ENCODE results near the gene PCP4.
A peak's percentile ranks its signal among the peaks of the same experiment; 100 is the strongest.

PCP4 gene
- total RNA-seq = 0 reads per million in 2 donors

DNA sequence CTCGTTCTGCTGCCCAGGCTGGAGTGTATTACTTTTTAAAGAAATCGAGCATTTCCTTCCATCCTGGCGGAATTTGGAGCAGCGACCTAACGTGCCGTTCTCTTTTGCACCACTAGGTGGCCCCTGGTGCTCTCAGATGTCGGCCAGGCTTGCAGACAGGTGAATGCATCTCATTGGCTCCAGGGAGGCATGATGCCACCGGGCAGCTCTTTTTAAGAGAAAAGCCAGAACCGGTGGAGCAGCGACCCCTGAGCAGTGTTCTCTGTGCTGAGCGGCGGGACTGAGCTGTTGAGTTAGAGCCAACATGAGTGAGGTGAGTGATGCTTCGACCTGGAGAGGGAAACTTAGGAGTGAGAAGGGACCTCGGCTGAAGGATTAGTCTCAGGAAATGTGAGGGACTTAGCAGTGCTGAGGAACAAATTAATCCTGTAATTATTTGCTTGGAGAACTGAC, at the start of gene PCP4:
TSS of gene PCP4 (plus strand) at position 241 of the 453 bp plus-strand sequence. CDS start at position 305, 64 bp downstream.
- peak in 1 of 5 experiments; percentile 36 for DNase-seq

DNA sequence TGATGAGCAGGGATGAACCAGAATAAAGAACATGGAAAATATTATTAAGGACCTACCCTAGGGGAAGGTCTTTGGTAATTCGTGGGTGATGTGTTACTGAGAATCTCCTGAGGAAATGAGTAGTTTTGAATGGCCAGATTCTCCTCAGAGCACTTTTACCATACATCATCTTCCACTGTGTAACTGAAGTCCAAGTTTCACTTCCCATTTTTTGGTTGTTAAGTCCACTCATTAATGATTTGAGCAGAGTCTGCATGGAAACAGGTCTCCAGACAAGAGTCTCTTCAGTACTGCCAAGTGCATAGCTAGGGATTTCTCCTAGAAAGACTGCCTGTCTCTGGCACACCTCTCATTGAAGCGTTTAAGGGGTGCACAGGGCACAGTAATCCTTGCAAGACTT, 48.7 kb upstream of the PCP4 start:
- DNase-seq = no peak

DNA sequence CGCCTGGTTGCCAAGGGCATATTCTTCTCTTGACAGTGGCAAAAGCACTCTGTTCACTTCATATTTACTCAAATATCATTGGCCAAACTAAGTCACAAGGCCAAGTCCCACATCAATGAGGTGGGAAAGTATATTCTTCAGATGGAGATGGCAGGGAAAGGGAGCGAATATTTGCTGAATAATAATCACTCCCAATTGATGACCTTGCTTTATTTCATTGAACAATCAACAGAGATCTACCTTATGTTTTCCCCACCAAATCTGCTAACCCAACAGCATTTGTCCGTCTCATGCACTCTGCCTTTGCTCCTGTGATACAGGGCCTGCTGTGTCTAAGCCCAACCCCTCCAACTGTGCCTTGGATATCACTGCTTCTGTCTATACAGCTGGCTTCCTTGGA, 45.2 kb upstream of the PCP4 start:
- DNase-seq = no peak

DNA sequence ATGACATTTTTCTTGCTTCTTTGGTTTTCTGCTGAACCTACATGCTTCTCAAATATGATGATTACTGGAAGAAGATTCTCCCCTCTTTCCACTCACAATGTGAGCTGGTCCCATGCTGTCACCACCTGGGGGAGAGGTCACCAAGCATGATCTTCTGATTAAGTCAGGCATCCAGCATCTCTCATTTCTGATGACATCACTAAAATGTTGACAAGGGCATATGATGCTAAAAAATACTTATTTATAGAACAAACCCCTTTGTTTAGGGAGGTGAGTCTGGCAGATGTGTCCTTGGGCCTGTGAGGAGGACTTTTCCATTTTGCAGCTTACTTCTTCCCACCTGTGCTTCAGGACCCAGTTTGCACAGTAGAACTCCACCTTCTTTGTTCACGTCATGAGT, 42.0 kb upstream of the PCP4 start:
- DNase-seq = no peak

DNA sequence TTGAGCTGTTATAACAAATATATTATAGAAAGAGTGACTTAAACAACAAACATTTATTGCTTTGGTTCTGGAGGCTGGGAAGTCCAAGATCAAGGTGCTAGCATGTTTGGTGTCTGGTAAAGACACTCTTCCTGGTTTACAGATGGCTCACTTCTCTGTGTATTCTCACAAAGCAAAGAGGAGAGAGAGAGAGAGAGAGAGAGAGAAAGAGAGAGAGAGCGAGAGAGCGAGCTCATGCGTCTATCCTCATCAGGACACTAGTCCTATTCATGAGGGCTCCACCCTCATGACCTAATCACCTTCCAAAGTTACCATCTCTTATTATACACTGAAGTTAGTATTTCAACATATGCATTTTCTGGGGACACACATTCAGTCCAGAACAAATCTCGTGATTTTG, 32.7 kb upstream of the PCP4 start:
- no peak for DNase-seq

DNA sequence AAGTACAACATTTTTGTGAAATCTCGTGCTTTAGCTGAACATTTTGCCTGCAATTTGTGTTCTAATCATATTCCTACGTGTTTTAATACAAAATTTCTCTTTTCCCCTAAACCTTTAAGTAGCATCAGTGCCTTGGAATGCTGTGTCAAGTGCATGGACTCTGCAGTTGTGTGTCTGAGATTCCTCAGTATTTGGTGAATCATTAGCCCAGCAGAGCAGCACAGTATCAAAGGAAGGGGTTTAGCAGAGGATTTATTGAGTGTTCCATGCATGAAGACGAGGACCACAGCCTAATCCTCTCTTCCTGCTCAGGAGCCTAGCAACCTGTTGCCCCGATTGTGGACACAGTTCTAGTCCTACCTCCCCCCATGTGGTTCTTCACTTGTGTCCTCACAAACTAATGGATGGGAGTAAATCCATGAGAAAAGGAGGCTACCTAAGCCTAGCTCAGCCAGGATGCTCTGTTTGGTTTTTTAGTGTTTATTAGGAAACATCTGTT, 29.3 kb upstream of the PCP4 start:
- no peak for DNase-seq

DNA sequence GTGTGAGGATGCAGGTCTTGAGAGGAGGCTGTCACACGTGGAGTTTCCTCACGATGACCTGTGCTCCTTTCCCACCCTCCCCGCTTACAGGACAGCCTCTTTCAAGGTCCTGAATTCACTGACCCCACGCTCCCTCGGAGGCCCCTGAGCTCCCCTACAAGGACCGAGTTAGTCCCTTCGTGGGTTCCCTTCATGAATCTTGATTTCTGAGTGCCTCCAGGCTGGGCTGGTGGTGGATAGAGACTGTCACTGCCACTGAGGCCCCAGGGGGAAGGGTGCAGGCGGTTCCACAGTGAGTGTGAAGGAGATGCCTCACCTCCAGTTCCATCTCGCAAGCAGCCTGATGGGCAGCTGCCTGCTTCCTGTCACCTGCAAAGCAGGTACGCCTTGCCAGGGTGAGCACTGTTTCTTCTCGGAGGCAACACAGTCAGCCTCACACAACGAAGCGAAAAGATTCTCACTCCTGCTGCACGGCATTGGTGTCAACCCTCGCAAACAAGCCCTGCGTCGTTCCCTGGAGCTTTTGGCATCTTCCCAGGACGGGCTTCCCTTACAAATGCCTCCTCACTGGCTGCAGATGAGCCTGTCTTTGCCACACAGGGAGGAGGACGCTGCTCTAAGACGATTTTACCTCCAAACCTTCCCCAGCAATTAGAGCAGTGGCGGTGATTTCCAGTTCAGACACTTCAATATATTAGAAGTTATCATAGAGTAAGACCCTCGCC, 26.7 kb upstream of the PCP4 start:
- no peak for DNase-seq

DNA sequence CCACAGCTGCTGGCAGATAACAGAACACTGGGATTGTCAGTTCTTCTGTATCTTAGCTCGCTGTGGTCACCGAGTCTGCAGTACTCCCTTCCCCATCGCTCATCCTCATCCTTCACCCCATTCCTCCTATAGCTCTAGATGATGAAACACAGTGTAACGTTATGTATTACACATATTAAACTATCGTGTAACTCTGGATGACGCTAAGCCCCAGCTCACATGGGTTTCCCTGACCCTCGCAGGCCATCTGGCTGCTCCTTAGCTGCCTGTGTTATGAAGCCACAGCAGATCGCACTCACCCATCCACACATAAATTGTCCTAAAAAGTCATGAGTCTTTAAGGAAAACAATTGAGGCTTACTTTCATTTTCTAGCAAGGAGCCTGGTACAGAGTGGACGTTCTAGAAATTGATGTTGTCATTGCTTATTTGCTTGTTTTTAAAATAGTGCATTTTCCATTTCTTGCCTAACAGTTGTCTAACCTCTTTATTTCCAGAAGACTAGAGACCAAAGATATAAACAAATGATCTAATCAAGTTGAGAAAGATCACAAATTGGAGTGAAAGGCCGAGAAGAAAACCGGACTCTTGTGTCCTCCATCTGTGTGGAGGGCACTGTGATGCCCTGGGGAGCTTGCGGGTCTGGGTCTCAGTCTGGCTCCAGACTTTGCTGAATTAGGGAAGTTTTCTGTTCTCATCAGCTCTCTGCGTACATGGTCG, 24.3 kb upstream of the PCP4 start:
- no peak for DNase-seq

DNA sequence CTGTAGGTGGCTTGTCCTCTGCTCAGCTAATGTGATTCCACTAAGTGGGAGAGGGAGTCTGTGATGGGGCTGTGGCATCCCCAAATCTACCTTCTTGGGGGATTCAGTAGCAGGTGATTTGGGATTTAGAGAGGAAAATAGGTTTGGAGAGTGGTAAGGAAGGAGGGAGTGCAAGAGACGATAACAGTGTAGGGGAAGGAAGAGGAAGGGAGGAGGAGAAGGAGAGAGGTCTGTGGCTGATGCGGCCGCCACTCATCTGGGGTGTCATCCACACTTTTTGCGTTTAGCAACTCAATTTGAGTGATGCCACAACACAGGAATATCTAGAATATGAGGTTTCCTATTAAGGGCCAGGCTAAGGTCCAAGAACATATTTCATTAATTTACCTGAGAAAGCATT, 23.8 kb upstream of the PCP4 start:
- DNase-seq = no peak

DNA sequence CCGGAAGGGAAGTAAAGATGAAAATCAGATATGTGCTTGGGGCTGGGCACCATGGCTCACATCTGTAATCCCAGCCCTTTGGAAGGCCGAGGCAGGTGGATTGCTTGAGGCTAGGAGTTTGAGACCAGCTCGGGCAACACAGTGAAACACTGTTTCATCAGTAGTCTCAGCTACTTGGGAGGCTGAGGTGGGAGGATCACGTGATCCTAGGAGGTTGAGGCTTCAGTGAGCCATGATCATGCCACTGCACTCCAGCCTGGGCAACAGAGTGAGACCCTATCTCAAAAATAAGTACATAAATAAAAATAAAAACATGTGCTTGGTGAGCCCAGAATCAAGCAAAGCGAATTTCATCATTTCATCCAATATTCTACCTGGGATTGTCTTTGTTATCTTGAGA, 23.3 kb upstream of the PCP4 start:
- DNase-seq = no peak

DNA sequence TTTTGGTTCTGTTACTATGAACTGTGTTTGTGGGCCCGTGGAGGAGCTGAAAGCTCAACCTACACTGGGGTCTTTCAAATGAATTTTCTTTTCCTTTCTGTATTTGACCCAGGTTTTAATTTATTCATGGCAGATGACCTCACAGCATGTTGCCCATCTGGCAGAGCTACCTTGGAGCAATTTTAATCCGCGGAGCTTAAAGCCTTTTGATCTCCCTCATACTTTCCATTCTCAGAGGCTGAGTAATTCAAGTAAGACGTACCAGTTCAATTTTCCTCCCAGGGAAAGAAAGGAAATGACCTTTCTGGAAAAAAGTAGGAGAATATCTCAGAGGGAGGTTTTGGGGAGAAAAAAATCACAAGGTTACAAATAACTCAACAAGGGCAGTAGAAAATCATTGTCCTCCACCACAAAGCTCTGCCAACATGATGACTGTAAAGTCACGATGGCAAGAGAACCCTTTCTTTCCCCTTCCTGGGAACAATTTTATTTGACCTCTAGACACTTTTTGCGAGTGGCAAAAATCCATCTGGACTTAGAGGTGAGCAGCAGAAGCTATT, 21.6 kb upstream of the PCP4 start:
- no peak for DNase-seq

DNA sequence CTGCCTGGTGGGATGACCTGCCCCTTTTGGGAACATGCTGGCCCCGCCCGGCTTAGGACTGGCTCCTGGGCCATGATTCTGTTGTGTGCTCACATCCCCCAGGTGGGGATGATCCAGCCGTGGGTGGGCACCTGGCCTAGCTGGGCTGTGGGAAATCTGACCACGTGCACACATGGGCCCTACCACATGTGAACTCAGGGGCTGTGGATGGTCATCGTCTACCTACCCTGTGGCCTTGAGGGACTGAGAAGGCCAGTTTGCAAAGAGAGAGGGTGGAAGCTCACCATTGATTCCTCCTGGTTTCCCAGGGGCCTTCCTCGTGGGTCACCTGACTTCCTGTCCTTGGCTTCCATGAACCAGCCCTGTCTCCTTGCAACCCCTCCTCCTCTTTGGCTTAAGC, 19.4 kb upstream of the PCP4 start:
- DNase-seq = no peak

DNA sequence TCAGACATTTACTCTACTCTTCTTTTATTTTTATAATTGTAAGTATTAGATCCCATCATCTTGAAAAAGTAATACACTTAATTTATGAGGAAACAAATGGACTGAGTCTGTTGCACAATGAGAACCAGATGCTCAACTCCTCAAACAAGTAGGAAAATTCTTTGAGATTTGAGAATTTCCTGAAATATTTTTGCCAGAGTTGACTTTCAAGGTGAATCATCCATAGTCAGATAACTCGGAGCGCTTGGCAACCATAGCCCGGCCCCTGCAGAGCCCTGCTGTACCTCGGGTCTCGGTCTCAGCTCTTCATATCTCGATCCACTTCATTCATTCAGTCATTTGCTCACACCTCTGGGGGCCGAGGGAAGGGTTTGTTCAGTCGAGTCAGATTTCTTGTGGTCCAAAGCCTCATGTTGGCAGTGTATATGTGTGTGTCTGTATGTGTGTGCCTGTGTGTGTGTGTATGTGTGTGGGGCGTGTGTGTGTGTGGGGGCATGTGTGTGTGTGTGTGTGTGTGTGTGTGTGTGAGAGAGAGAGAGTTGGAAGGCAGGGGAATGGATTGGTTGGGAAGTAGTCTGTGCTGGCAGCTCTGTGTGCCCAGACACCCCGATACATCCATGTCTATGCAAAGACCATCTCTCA, 18.1 kb upstream of the PCP4 start:
- no peak for DNase-seq

DNA sequence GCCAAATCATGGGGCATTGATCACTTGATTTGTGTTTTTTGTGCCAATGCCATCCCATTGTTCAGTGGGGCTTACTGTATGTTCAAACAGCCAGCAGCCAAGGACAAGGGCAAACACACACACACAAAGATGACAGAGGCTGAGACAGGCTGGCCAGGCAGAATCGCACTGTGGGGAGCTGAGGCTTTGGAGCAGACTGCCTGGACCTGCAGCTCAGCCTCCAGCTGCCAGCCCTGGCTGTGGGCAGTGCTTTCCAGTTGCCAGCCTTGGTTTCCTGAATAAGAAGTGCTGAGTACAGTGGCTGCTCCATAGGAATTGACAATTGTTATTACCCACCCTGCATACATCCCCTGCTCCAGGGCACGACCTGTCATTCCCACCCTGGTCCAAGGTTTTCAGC, 16.9 kb upstream of the PCP4 start:
- no peak for DNase-seq

DNA sequence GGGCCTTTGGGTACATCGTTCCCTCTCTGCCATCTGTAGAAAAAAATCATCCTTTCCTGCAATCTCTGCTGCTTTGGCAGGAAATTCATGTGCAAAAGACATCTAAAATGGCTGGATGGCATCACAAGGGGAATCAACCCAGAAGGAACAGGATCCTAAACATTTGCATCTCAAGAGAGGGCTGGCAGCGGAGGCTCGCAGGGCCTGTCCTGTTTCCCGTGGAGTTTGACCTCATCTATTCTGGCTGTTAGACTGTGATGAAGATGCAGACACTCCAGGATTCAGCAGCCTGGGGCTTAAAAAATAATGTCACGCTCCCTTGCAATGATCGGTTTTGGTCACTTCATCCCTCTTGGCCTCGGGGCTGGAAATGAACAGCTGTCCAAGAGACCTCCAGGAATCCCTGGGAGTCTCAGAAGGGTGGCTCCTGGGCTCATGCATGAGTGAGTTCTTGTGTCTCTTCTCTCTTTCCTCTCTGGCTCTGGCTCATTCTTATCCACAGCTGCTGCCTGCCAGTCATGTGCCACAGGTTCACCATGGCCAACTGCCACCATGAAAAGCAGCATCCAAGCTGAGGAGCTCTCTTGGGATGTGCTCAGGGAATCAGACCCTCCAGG, 16.1 kb upstream of the PCP4 start:
- no peak for DNase-seq

DNA sequence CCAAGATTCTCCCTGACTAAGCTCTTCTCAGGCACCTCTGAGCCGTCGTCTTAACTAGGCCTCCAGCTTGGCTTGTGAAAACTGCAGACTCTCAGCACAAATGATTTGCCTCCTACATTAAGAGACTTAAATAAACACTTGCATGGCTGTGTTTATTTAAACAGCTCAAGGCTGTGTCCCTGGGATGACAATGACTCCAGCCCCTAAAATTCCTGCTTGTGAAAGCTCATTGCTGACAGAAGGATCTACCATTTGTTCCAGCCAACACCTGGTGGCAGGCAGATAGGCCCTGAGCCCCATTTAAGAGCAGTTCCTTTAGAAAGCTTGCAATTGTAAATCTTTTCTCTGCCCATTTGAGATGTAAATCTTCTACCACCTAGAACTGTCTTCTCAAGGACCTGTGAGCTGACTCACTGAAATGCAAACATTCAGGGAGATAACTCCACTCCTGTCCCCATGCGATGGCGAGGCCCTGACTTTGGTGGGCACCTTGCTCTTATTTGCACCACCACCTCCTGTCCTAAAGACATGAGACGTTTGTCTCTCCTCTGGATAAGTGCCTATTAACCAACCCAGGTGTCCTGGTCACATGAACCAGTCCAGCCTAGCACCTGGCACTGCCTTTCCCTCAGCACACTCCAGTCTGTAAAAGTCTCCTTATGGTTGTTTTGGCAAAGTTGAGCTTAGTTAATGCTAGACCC, 15.1 kb upstream of the PCP4 start:
- no peak for DNase-seq

DNA sequence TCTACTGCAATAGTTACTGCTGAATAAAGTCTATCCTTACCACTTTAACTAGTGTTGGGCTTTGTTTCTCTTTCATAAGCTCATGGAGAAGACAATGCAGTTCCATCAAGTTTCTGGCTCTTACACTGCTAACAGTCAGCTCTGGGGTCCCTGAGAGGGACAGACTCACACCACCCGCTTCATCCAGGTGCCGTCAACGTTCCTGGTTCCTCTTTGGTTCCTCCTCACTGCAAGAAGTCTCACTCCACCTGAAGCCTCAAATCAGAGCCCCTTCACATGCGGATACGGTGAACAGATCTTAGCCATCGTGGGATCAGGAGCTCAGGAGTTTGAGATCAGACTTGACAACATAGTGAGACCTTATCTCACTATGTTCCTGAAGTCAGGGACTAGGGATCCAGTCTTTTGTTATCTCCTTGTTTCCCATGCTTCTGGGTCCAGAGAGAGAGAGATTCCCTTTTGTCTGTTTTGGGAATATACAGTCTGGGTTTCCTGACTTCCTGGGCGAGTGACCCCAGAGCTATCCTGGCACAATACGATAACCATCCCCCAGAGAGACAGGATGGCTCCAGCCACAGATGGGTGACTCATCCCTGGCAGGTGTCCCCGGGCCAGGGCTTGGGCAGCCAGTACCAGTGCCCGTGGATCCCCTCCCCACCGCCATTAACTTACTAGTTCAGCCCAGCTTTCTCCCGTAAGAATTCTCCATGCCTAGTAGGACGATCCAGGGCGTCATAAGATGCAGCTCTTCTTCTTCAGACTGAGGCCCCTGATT, 14.3 kb upstream of the PCP4 start:
- no peak for DNase-seq

DNA sequence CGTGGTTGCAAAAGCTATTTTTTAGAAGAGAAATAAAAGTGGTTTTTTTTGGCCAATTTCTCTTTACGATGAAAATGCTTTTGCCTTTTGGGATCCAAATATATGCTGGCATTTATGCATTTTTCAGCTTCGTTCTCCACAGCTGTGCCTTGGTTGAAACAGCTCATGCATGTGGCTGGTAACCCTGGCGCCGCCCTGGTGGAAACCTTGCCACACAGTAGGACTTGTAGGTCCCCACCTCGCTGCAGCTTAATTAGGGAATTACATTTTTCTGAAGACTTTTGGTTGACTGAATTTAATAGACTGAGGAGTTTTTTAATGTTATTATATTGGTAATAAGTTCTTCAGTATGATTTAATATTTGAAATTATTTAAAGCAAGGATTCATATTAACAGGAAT, 12.7 kb upstream of the PCP4 start:
- DNase-seq = no peak

DNA sequence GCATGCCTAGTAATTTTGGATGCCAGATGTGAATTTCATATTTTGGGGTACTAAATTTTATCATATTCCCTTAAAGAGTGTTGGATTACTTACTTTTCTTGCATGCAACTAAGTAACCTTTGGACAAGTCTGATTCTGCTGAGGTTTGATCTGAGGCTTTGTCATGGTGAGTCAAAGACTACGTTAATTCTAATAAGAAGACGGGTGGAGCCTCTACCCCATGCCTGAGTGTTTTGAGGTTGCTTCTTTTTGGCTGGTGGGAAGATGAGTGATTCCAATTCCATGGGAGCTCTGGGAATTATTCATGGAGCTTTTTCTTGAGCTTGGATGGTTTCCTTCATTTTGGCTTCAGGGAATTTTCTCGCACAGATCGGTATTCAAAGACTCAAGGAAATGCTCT, 11.6 kb upstream of the PCP4 start:
- DNase-seq = no peak

DNA sequence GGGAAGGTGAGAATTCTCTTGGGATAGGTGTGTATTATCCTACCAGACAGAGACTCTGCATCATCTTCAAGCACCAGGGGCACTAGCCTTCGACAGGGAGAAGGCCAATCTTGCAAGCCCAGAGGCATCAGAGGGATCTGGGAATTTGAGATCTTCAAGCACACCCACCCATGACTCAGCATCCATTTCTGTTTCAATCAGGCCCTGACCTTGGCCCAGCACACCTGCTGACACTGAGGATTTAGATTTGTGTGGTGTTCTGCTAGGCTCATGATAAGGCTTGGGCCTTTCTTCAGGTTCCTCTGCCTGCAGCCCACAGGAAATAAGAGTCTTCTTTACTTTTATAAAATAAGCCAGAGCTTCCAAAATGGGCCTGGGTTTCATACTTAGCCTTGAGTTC, 6.6 kb upstream of the PCP4 start:
- DNase-seq = no peak

DNA sequence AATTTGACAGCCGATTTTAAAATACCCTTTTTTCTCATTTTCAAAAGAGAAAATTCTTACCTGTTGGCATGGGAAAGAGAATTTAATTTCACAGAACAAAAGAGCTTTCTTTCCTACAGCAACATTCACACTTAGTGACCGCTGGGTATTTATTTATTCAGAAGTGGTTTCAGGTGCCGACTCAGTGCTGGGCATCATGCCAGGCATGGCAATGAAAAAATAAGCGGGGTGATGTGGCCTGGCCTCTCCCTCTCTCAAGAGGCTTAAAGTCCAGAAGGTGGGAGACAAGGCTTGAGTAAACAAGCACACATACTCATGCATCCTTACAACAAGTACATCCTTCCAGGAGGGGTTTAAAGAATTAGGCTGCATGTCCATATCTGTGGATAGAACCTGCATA, 4.1 kb upstream of the PCP4 start:
- DNase-seq = no peak

DNA sequence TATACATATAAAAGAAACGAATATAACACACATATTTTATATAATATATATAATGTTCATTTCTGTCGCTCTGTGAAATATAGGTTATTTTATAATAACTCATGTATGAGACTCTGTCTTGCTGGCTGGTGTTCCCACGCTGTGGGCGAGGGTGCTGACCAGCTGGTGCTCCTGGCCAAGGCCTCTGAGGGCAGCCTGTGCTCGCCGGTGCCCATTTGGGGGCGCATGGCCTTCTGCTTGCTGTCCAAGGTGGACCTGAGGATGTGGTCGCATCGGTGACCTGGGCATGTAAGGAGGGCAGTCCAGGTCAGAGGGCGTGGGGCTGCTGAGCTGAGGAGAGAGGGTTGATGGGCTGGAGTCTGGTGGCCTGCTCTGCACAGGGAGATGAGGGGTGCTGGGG, 1.1 kb upstream of the PCP4 start:
- no peak for DNase-seq
